ENCODE results near the gene GNB1.

DNA sequence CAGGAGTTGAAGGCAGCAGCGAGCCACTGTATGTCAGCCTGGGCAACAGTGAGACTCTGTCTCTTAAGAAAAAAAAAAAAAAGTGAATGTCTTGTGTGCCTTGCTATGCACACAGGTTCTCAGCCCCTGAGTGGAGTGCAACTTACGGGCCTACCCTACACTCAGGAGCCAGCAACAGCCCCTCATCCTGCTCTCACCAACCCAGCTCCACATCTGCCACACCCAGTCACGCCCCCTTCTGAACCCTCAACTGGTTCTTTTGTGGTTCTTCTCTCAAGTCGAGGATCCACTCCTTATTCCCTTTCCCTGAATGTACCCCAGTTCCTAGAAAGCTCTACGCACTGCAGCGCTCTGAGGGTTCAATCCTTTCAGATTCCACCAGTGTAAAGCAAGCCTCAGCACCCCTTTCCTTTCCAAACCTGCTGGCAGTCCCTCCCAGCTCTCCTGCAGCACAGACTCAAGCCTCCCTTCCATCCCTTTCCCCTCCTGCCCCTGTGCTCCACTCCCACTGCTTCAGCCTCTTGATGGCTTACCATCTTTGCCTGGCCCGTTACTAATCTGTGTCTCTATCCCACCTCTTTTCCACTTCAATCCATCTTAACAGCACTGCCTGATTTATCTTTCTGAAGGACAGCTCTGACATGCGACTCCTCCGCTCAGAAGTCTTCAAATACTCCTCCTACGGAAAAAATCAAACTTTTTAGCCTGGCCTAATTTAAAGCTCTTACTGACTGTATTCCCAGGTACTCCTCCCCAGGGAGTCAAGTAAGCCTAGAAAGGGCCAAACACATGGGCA is 38.1 kb downstream of the GNB1 start:
- TF ChIP-seq, protein P1, sequence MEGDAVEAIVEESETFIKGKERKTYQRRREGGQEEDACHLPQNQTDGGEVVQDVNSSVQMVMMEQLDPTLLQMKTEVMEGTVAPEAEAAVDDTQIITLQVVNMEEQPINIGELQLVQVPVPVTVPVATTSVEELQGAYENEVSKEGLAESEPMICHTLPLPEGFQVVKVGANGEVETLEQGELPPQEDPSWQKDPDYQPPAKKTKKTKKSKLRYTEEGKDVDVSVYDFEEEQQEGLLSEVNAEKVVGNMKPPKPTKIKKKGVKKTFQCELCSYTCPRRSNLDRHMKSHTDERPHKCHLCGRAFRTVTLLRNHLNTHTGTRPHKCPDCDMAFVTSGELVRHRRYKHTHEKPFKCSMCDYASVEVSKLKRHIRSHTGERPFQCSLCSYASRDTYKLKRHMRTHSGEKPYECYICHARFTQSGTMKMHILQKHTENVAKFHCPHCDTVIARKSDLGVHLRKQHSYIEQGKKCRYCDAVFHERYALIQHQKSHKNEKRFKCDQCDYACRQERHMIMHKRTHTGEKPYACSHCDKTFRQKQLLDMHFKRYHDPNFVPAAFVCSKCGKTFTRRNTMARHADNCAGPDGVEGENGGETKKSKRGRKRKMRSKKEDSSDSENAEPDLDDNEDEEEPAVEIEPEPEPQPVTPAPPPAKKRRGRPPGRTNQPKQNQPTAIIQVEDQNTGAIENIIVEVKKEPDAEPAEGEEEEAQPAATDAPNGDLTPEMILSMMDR (IDR thresholded peaks at IDR 0.05) = no peak
- TF ChIP-seq POLR2A (IDR thresholded peaks at IDR 0.05) = no peak
